ENCODE measurements around the gene REXO4. TPM values are rescaled to one million over a fixed set of nuclear protein-coding genes. Genes with fewer than 3 reads are reported as not detected.
A peak's percentile ranks its signal among the peaks of the same experiment; 100 is the strongest.

Gene REXO4
- total and polyA plus RNA-seq, 2 of the 13 experiments (the other 11 are each of a cell fraction or from before 2014, with no cell fraction given) = 18.5 to 30.4 TPM

DNA sequence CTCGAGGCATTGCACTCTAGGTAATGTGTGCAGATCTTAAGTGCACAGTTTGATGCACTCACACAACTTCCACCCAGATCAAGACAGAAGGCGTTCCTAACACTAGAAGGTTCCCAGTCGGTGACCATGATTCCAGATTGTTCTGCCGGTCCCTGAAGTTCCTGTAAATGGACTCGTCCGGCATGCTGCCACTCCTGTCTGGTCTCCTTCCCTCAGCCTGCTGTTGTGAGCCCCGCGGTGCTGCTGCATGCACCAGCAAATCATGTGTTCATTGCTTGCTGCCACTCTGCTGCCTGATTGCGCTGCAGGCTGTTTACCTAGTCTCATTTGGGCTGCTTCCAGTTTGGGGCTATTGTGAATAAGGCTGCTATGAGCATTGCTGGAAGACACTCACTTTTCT is 30.1 kb downstream of the REXO4 start (continued):
- TF ChIP-seq FIP1L1 (IDR thresholded peaks at IDR 0.05; ENCODE audit: borderline replicate concordance, insufficient read depth, low read depth, low read length) (no peak), RELA (CRISPR knock-in tag; IDR thresholded peaks at IDR 0.05) (no peak), NBN (conservative IDR thresholded peaks at IDR 0.05) (no peak), BCL6 (CRISPR knock-in tag; IDR thresholded peaks at IDR 0.05) (no peak), ZNF672 (CRISPR knock-in tag; IDR thresholded peaks at IDR 0.05) (no peak), AGO2 (optimal IDR thresholded peaks at IDR 0.05; ENCODE audit: low read depth, low read length) (no peak), ZNF713 (CRISPR knock-in tag; IDR thresholded peaks at IDR 0.05) (no peak), FOXA3 (CRISPR knock-in tag; IDR thresholded peaks at IDR 0.05) (peak; percentile 53), CREM (IDR thresholded peaks at IDR 0.05) (no peak), CREM (CRISPR knock-in tag; IDR thresholded peaks at IDR 0.05) (no peak), U2AF1 (optimal IDR thresholded peaks at IDR 0.05; ENCODE audit: low read depth, low read length) (no peak), MIER3 (CRISPR knock-in tag; IDR thresholded peaks at IDR 0.05; ENCODE audit: borderline replicate concordance) (no peak)
- TF ChIP-seq, protein P1, sequence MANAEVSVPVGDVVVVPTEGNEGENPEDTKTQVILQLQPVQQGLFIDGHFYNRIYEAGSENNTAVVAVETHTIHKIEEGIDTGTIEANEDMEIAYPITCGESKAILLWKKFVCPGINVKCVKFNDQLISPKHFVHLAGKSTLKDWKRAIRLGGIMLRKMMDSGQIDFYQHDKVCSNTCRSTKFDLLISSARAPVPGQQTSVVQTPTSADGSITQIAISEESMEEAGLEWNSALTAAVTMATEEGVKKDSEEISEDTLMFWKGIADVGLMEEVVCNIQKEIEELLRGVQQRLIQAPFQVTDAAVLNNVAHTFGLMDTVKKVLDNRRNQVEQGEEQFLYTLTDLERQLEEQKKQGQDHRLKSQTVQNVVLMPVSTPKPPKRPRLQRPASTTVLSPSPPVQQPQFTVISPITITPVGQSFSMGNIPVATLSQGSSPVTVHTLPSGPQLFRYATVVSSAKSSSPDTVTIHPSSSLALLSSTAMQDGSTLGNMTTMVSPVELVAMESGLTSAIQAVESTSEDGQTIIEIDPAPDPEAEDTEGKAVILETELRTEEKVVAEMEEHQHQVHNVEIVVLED (CRISPR knock-in tag; IDR thresholded peaks at IDR 0.05; ENCODE audit: borderline replicate concordance) = no peak
- TF ChIP-seq, protein P2, sequence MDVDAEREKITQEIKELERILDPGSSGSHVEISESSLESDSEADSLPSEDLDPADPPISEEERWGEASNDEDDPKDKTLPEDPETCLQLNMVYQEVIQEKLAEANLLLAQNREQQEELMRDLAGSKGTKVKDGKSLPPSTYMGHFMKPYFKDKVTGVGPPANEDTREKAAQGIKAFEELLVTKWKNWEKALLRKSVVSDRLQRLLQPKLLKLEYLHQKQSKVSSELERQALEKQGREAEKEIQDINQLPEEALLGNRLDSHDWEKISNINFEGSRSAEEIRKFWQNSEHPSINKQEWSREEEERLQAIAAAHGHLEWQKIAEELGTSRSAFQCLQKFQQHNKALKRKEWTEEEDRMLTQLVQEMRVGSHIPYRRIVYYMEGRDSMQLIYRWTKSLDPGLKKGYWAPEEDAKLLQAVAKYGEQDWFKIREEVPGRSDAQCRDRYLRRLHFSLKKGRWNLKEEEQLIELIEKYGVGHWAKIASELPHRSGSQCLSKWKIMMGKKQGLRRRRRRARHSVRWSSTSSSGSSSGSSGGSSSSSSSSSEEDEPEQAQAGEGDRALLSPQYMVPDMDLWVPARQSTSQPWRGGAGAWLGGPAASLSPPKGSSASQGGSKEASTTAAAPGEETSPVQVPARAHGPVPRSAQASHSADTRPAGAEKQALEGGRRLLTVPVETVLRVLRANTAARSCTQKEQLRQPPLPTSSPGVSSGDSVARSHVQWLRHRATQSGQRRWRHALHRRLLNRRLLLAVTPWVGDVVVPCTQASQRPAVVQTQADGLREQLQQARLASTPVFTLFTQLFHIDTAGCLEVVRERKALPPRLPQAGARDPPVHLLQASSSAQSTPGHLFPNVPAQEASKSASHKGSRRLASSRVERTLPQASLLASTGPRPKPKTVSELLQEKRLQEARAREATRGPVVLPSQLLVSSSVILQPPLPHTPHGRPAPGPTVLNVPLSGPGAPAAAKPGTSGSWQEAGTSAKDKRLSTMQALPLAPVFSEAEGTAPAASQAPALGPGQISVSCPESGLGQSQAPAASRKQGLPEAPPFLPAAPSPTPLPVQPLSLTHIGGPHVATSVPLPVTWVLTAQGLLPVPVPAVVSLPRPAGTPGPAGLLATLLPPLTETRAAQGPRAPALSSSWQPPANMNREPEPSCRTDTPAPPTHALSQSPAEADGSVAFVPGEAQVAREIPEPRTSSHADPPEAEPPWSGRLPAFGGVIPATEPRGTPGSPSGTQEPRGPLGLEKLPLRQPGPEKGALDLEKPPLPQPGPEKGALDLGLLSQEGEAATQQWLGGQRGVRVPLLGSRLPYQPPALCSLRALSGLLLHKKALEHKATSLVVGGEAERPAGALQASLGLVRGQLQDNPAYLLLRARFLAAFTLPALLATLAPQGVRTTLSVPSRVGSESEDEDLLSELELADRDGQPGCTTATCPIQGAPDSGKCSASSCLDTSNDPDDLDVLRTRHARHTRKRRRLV (CRISPR knock-in tag; IDR thresholded peaks at IDR 0.05) = no peak
